OCI-LY3 (cell line): ENCODE results near the gene RNPEP.
"Not testable (repeated sequence)": the region's sequence is repeated elsewhere in the genome, so short reads cannot be mapped to it uniquely, and the experiment has no call there.

Experiments used
- H2AFZ ChIP-seq: fragments of 200-600, 300-600 bp; shearing (Covaris generic); 2 replicates; pipeline ENCODE4 v1.6.0; 2014; ENCODE audit warnings: antibody characterized with exemption, low read depth, low read length
- H3K27ac ChIP-seq: fragments of 200-600, 300-600 bp; sonication (generic); 2 replicates; pipeline ENCODE4 v1.5.1; 2014; ENCODE audit warnings: mild to moderate bottlenecking, low read length, moderate library complexity, mixed read lengths
- H3K27me3 ChIP-seq: fragments of 200-600, 300-600 bp; sonication (generic); 2 replicates; pipeline ENCODE4 v1.6.1; 2014; ENCODE audit warnings: low read depth, low read length, mixed read lengths
- H3K36me3 ChIP-seq: fragments of 200-600, 300-600 bp; sonication (generic); replicated peaks from 2 replicates; pipeline ENCODE3; 2014; ENCODE audit warnings: low read depth, low read length, mixed read lengths
- H3K4me1 ChIP-seq: fragments of 300-600, 200-600 bp; sonication (generic); 2 replicates; pipeline ENCODE4 v1.6.1; 2014; ENCODE audit warnings: low read length, mixed read lengths
- H3K4me2 ChIP-seq: fragments of 200-600, 300-600 bp; sonication (generic); 2 replicates; pipeline ENCODE4 v1.6.1; 2014; ENCODE audit warnings: low read length, mixed read lengths
- H3K4me3 ChIP-seq: fragments of 300-600, 200-600 bp; sonication (generic); 2 replicates; pipeline ENCODE4 v1.5.1; 2014; ENCODE audit warnings: antibody characterized with exemption, mild to moderate bottlenecking, low read length, moderate library complexity
- H3K79me2 ChIP-seq: fragments of 300-600, 200-600 bp; shearing (Covaris generic); 2 replicates; pipeline ENCODE4 v1.6.1; 2014; ENCODE audit warnings: mild to moderate bottlenecking, low read length, mixed read lengths
- H3K9ac ChIP-seq: fragments of 300-600, 200-600 bp; shearing (Covaris generic); 2 replicates; pipeline ENCODE4 v1.6.0; 2014; ENCODE audit warnings: mild to moderate bottlenecking, low read length, moderate library complexity
- H3K9me3 ChIP-seq: fragments of 200-600, 300-600 bp; shearing (Covaris generic); 2 replicates; pipeline ENCODE4 v1.6.1; 2014; ENCODE audit warnings: low read length, mixed read lengths; ENCODE audit not compliant: insufficient read depth
- H4K20me1 ChIP-seq: fragments of 200-600, 300-600 bp; sonication (generic); 2 replicates; pipeline ENCODE4 v1.6.1; 2016; ENCODE audit warnings: low read length, mixed read lengths; ENCODE audit not compliant: insufficient read depth
- EZH2phosphoT487 ChIP-seq: fragments of 200-600 bp; shearing (Covaris generic); IDR thresholded peaks from 2 replicates; pipeline ENCODE4 v1.6.1; 2018; ENCODE audit warnings: antibody characterized with exemption, mixed run types, low read depth
- TF ChIP-seq, protein P1 (sequence below): fragments of 200-600, 300-600 bp; sonication (generic); IDR thresholded peaks from 2 replicates; pipeline ENCODE4 v1.5.1; 2014; ENCODE audit warnings: antibody characterized with exemption, low read length, low read depth

Gene RNPEP

DNA sequence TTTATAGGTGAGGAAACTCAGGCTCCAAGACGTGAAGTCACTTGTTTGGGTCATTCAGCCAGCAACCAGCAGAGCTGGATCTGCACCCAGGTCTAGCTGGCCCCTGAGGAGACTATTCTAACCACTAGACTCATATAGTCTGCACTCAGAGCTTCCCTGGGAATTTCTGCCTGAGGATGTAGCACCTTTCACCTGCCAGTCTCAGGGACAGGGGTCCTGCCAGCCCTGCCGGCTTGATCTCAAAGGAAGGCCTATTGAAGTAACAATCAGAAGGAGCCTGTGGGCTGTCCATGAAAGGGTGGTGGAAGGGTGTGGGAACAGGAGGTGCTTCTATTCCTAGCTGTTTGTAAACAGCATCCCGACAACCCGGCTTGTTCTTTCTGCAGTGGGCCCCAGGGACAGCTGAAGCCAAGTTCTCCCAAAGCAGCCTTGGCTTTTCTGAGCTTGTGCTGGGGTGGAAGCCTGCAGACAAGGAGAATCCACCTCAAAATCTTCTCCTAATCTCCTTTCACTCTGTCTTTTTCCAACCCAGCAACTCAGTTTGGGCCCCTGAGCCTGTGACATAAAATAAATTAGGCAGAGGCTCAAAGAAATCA, 43.9 kb upstream of the RNPEP start:
- Histone ChIP-seq H3K9ac (no peak overlapping the region), H4K20me1 (no peaks in the 10 kb centered on the region), H3K79me2 (no peaks in the 10 kb centered on the region), H3K36me3 (no peaks in the 10 kb centered on the region), H3K27me3 (peaks cover 14% of the 10 kb centered on the region), H3K4me1 (no peaks in the 10 kb centered on the region), H3K9me3 (no peaks in the 10 kb centered on the region), H2AFZ (no peak overlapping the region), H3K4me3 (no peak overlapping the region), H3K4me2 (no peak overlapping the region), H3K27ac (no peak overlapping the region)
- TF ChIP-seq EZH2phosphoT487 = no peak
- TF ChIP-seq, protein P1, sequence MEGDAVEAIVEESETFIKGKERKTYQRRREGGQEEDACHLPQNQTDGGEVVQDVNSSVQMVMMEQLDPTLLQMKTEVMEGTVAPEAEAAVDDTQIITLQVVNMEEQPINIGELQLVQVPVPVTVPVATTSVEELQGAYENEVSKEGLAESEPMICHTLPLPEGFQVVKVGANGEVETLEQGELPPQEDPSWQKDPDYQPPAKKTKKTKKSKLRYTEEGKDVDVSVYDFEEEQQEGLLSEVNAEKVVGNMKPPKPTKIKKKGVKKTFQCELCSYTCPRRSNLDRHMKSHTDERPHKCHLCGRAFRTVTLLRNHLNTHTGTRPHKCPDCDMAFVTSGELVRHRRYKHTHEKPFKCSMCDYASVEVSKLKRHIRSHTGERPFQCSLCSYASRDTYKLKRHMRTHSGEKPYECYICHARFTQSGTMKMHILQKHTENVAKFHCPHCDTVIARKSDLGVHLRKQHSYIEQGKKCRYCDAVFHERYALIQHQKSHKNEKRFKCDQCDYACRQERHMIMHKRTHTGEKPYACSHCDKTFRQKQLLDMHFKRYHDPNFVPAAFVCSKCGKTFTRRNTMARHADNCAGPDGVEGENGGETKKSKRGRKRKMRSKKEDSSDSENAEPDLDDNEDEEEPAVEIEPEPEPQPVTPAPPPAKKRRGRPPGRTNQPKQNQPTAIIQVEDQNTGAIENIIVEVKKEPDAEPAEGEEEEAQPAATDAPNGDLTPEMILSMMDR = no peak

GRCh38 chr1:201939148-201939547, 43.3 kb upstream of the RNPEP start:
- Histone ChIP-seq H3K36me3 (no peaks in the 10 kb centered on the region), H3K27ac (no peak overlapping the region), H3K4me2 (no peak overlapping the region), H3K9me3 (no peaks in the 10 kb centered on the region), H3K4me3 (no peak overlapping the region), H3K27me3 (peaks cover 9% of the 10 kb centered on the region), H2AFZ (no peak overlapping the region), H3K79me2 (no peaks in the 10 kb centered on the region), H4K20me1 (no peaks in the 10 kb centered on the region), H3K9ac (no peak overlapping the region), H3K4me1 (no peaks in the 10 kb centered on the region)
- no peak for TF ChIP-seq EZH2phosphoT487
- TF ChIP-seq, protein P1 = no peak

GRCh38 chr1:201939574-201939973, 42.9 kb upstream of the RNPEP start:
- TF ChIP-seq, protein P1 = no peak
- TF ChIP-seq EZH2phosphoT487 = no peak
- no peak overlapping the region for H2AFZ ChIP-seq

GRCh38 chr1:201940316-201940715, 42.1 kb upstream of the RNPEP start:
- H3K4me2 ChIP-seq, H3K9me3 ChIP-seq, H3K4me1 ChIP-seq, H3K36me3 ChIP-seq, H3K4me3 ChIP-seq, H4K20me1 ChIP-seq, H2AFZ ChIP-seq, H3K27me3 ChIP-seq, H3K79me2 ChIP-seq, H3K27ac ChIP-seq, H3K9ac ChIP-seq: not testable (repeated sequence)

More at GRCh38 chr1:201939574-201939973, 42.9 kb upstream of the RNPEP start:
- H3K36me3 ChIP-seq = no peaks in the 10 kb centered on the region
- peaks cover 5% of the 10 kb centered on the region for H3K27me3 ChIP-seq
- no peak overlapping the region for H3K4me3 ChIP-seq
- H3K9ac ChIP-seq = no peak overlapping the region
- H3K79me2 ChIP-seq = no peaks in the 10 kb centered on the region
- no peak overlapping the region for H3K27ac ChIP-seq
- H3K9me3 ChIP-seq = no peaks in the 10 kb centered on the region
- no peak overlapping the region for H3K4me2 ChIP-seq
- H4K20me1 ChIP-seq = no peaks in the 10 kb centered on the region
- no peaks in the 10 kb centered on the region for H3K4me1 ChIP-seq
